Peyer's patch (tissue), 4 donors: ENCODE data around the gene P3H4. TPM values are rescaled to one million over a fixed set of nuclear protein-coding genes. Genes with fewer than 3 reads are reported as not detected.
"Not testable (repeated sequence)": the region's sequence is repeated elsewhere in the genome, so short reads cannot be mapped to it uniquely, and the experiment has no call there.

Experiments
- DNase-seq, 3 donors: peaks; one replicate each; pipeline ENCODE4 v3.0.0-alpha.2; 2017 to 2019
- H3K27ac ChIP-seq, 4 donors: fragments of 200-600 bp; sonication (generic); one replicate each; pipeline ENCODE4 v1.5.1; 2016 to 2019
- H3K27me3 ChIP-seq, 2 donors: fragments of 200-600 bp; sonication (generic); one replicate each; pipeline ENCODE4 v1.5.1; 2019
- H3K36me3 ChIP-seq, 3 donors: fragments of 200-600 bp; sonication (generic); one replicate each; pipeline ENCODE4 v1.5.1; 2016 to 2019
- H3K4me1 ChIP-seq, 4 donors: fragments of 200-600 bp; sonication (generic); one replicate each; pipeline ENCODE4 v1.5.1; 2016 to 2019
- H3K4me3 ChIP-seq, 4 donors: fragments of 200-600 bp; sonication (generic); 1 replicate in 3 of 4; 2 replicates in 1 of 4; pipeline ENCODE4 v1.5.1; 2016 to 2019; ENCODE audit warnings: mild to moderate bottlenecking in 1 of 4
- H3K9me3 ChIP-seq, 4 donors: fragments of 200-600 bp; sonication (generic); one replicate each; pipeline ENCODE4 v1.5.1; 2016 to 2019; ENCODE audit warnings: mild to moderate bottlenecking in 1 of 4
- POLR2A ChIP-seq, 2 donors: fragments of 450-650 bp; IDR thresholded peaks; one replicate each; pipeline ENCODE4 v1.5.1; 2017; ENCODE audit warnings: antibody characterized with exemption in 2 of 2, mild to moderate bottlenecking in 2 of 2, moderate library complexity in 2 of 2
- total RNA-seq, 4 donors: library from RNA; depleted of rRNA; stranded (reverse); fragments of >200 nt; gene quantifications; one replicate each; pipeline ENCODE4 v1.1.0, GENCODE V29; 2016
- TF ChIP-seq, protein P1 (sequence below), 6 experiments: fragments of 450-650 bp in 4 of 6; fragments of 200-600 bp in 2 of 6; sonication (generic) in 1 of 6; IDR thresholded peaks; one replicate each; pipeline ENCODE4 v1.5.1; 2017 to 2019; ENCODE audit warnings: antibody characterized with exemption in 6 of 6, mild to moderate bottlenecking in 3 of 6, moderate library complexity in 1 of 6

Gene P3H4
- total RNA-seq, 4 donors from 2014 or later: 9.5 to 23.1 (median 18.0) TPM

DNA sequence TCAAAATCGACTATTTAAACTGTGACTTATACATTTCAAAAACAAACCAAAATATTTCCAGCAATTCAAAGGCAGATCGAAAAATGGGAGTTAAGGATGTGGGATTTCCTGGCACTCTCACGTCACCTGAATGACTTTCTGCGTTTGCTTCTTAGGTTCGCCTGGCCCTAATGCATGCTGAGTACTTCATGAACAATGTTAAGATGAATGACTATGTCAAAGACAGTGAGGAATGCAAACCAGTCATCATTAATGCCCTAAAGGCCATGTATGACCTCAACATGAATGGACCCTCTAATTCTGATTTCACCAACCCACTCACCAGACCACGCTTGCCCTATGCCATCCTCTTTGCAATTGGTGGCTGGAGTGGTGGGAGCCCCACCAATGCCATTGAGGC lies 33.2 kb upstream of the P3H4 start:
- no peaks in the 10 kb centered on the region for H3K4me1 ChIP-seq
- no peak for DNase-seq
- H3K36me3 ChIP-seq: no peaks in the 10 kb centered on the region
- H3K27me3 ChIP-seq: no peaks in the 10 kb centered on the region
- TF ChIP-seq, protein P1, sequence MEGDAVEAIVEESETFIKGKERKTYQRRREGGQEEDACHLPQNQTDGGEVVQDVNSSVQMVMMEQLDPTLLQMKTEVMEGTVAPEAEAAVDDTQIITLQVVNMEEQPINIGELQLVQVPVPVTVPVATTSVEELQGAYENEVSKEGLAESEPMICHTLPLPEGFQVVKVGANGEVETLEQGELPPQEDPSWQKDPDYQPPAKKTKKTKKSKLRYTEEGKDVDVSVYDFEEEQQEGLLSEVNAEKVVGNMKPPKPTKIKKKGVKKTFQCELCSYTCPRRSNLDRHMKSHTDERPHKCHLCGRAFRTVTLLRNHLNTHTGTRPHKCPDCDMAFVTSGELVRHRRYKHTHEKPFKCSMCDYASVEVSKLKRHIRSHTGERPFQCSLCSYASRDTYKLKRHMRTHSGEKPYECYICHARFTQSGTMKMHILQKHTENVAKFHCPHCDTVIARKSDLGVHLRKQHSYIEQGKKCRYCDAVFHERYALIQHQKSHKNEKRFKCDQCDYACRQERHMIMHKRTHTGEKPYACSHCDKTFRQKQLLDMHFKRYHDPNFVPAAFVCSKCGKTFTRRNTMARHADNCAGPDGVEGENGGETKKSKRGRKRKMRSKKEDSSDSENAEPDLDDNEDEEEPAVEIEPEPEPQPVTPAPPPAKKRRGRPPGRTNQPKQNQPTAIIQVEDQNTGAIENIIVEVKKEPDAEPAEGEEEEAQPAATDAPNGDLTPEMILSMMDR (IDR thresholded peaks at IDR 0.05): no peak
- TF ChIP-seq POLR2A (IDR thresholded peaks at IDR 0.05): no peak
- H3K27ac ChIP-seq: no peak overlapping the region
- H3K9me3 ChIP-seq: no peaks in the 10 kb centered on the region
- no peak overlapping the region for H3K4me3 ChIP-seq

DNA sequence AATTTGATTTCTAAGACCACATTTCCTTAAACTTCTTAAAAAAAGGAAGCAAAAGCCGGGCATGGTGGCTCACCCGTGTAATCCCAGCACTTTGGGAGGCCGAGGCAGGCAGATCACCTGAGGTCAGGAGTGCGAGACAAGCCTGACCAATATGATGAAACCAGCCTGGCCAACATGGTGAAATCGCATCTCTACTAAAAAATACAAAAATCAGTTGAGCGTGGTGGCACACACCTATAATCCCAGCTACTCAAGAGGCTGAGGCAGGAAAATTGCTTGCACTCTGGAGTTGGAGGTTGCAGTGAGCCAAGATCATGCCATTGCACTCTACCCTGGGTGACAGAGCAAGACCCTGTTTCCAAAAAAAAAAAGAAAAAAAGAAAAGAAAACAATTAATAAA lies 29.0 kb upstream of the P3H4 start:
- H3K36me3 ChIP-seq, H3K4me3 ChIP-seq, H3K4me1 ChIP-seq, H3K9me3 ChIP-seq, H3K27ac ChIP-seq, H3K27me3 ChIP-seq: not testable (repeated sequence)
- peak in 1 of 3 donors; percentile 11 for DNase-seq

DNA sequence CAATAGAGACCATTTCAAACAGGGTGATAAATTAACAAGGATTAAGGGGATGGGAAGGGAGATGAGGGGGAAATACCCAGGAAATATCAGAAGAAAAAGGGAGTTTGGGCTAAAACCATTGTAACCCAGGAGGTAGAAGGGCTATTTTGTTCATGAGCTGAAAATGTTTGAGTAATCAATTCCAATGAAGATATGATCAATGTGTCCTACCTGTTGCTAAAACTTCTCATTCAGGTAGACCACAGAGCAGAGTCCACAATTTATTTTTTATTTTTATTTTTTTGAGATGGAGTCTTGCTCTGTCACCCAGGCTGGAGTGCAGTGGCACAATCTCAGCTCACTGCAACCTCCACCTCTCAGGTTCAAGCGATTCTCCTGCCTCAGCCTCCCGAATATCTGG lies 27.7 kb upstream of the P3H4 start:
- H3K27ac ChIP-seq, H3K36me3 ChIP-seq, H3K27me3 ChIP-seq, DNase-seq, H3K4me1 ChIP-seq, H3K4me3 ChIP-seq, H3K9me3 ChIP-seq: not testable (repeated sequence)

DNA sequence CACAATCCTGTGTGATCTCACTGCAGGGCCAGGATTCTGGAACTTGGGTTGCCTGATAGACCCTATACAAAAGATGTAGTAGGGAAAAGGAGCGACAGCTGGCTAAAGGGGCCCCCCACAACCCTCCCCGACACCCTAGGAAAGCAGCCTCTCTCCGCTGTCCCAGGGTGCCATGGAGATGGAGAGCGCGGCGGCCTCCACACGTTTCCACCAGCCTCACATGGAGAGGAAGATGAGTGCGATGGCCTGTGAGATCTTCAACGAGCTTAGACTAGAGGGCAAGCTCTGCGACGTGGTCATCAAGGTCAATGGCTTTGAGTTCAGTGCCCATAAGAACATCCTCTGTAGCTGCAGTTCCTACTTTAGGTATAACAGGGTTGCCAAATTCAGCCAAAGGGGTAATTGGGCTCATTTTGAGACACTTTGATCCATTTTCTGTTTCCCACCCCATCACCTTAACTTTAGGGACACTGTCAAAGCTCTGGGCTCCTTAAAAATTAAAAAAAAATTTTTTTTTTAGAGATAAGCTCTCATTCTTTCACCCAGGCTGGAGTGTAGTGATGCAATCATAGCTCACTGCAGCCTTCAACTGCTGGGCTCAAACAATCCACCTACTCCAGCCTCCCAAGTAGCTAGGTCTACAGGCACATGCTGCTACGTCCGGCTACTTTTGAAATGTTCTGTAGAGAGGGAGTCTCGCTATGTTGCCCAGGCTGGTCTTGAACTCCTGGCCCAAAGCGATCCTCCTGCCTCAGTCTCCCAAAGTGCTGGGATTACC lies 26.2 kb upstream of the P3H4 start, which contains the start of gene KLHL10:
TSS of gene KLHL10 (plus strand) at position 65 of the 778 bp plus-strand sequence. CDS start at position 173, 108 bp downstream.
- no peak within 1 kb of the TSS for H3K27ac ChIP-seq
- no peaks in the 10 kb centered on the region for H3K27me3 ChIP-seq
- peaks cover 0 to 5% (median 2%) of the 10 kb centered on the region in 4 donors for H3K4me1 ChIP-seq
- DNase-seq: peak in 1 of 3 donors; percentile 42
- H3K4me3 ChIP-seq: peak within 1 kb of the TSS in 3 of 4 donors; percentile 71 to 88 (median 83)
- no peaks in the 10 kb centered on the region for H3K36me3 ChIP-seq
- TF ChIP-seq POLR2A (IDR thresholded peaks at IDR 0.05): no peak
- TF ChIP-seq, protein P1 (IDR thresholded peaks at IDR 0.05): no peak
- no peaks in the 10 kb centered on the region for H3K9me3 ChIP-seq

DNA sequence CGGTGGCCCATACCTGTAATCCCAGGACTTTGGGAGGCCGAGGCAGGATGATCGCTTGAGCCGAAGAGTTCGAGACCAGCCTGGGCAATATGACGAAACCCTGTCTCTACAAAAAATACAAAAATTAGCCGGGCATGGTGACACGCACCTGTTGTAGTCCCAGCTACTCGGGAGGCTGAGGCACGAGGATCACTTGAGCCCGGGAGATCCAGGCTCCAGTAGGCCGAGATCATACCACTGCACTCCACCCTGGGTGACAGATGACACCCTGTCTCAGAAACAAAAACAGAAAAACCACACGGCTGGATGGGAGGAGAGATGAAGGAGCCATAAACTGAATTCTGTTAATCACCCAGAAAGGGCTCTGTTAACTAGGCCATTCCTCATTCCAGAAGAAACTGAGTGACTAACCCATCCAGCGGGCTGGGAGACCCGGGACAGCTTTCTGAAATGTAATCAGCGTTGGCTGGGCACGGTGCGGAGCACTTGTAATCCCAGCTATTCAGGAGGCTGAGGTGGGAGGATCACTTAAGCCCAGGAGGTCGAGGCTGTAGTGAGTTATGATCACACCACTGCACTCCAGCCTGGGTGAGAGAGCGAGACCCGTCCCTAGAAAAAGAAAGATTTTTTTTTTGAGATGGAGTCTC lies 24.9 kb upstream of the P3H4 start:
- peak overlapping the region in 3 of 4 donors; percentile 54 to 73 (median 69) for H3K27ac ChIP-seq
- peak overlapping the region; percentile 52 to 88 (median 77) for H3K4me3 ChIP-seq
- H3K9me3 ChIP-seq: no peaks in the 10 kb centered on the region
- no peak for TF ChIP-seq POLR2A (IDR thresholded peaks at IDR 0.05)
- TF ChIP-seq, protein P1 (IDR thresholded peaks at IDR 0.05): no peak
- H3K36me3 ChIP-seq: peaks cover 0 to 7% (median 0%) of the 10 kb centered on the region in 3 donors
- peak in 1 of 3 donors; percentile 30 for DNase-seq
- H3K27me3 ChIP-seq: no peaks in the 10 kb centered on the region
- H3K4me1 ChIP-seq: peaks cover 0 to 5% (median 2%) of the 10 kb centered on the region in 4 donors

DNA sequence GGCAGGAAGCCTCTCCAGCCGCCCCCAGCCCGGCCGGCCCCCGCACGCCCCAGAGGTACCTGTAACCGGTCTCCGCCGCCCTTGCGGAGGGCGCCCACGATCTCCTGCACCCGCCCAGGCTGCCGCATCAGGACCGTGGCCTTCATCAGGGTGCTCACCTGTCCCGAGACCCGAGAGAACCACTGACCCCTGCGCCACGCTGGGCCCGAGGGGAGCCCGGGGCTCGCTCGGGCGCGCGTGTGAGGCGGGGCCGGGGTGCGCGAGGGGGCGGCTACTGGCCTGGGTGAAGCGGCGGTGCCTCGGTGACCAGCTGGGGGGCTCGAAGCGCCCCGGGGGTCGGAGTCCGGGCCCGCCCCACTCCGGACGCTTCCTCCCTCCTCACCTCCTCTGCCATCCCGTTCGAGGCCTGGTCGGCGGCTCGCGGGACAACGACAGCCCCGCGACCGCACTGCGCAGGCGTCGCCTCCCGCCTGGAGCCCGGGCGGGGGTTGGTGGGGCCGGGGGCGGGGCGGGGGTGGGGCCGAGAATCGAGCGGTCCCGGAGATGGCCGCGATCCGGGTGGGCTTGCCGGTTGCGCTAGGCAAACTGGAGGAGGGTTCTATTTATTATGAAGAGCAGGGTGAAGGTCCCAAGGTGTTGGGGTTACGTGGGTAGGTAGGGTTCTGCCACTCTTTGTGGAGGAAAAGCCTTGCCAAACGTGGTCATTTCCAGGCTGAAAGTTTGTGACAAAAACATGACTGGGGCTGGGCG lies 24.2 kb upstream of the P3H4 start, which contains the start of gene NT5C3B:
TSS of gene NT5C3B (minus strand) at position 433 of the 750 bp plus-strand sequence. CDS start at position 394, 39 bp downstream.
- peak within 1 kb of the TSS; percentile 34 to 73 (median 62) for H3K27ac ChIP-seq
- peaks cover 0 to 5% (median 2%) of the 10 kb centered on the region in 4 donors for H3K4me1 ChIP-seq
- peaks cover 0 to 10% (median 0%) of the 10 kb centered on the region in 3 donors for H3K36me3 ChIP-seq
- DNase-seq: peak; percentile 49 to 79 (median 62)
- peak within 1 kb of the TSS; percentile 52 to 88 (median 77) for H3K4me3 ChIP-seq
- H3K27me3 ChIP-seq: no peaks in the 10 kb centered on the region
- TF ChIP-seq, protein P1 (IDR thresholded peaks at IDR 0.05): no peak
- TF ChIP-seq POLR2A (IDR thresholded peaks at IDR 0.05): no peak
- no peaks in the 10 kb centered on the region for H3K9me3 ChIP-seq
